Measurements from ENCODE around the gene INCA1.

The INCA1 gene

GRCh38 chr17:5027916-5028315 is 30.6 kb upstream of the INCA1 start:
- Mint-ChIP-seq H3K4me1 (ENCODE audit: low read depth in 2 of 2) (peaks cover 14 to 18% of the 10 kb centered on the region in 2 donors), H3K9me3 (no peaks in the 10 kb centered on the region), H3K27me3 (no peaks in the 10 kb centered on the region)

GRCh38 chr17:5027299-5027698 is 30.0 kb upstream of the INCA1 start:
- H3K9me3 Mint-ChIP-seq: no peaks in the 10 kb centered on the region
- H3K4me1 Mint-ChIP-seq (ENCODE audit: low read depth in 2 of 2): peaks cover 14 to 18% of the 10 kb centered on the region in 2 donors
- H3K36me3 Mint-ChIP-seq (ENCODE audit: insufficient read depth): peaks cover 2% of the 10 kb centered on the region
- DNase-seq (no peak), ATAC-seq (replicated peaks) (no peak)
- H3K27me3 Mint-ChIP-seq: no peaks in the 10 kb centered on the region
- no peak overlapping the region for H3K27ac Mint-ChIP-seq
- H3K4me3 Mint-ChIP-seq: no peak overlapping the region

More at GRCh38 chr17:5027916-5028315, 30.6 kb upstream of the INCA1 start:
- ATAC-seq (replicated peaks) (no peak), DNase-seq (no peak)
- Mint-ChIP-seq H3K36me3 (ENCODE audit: insufficient read depth) (peaks cover 2% of the 10 kb centered on the region), H3K4me3 (no peak overlapping the region), H3K27ac (no peak overlapping the region)

- Mint-ChIP-seq H3K4me1 (ENCODE audit: low read depth in 2 of 2) (no peaks in the 10 kb centered on the region), H3K36me3 (ENCODE audit: insufficient read depth) (peaks cover 15% of the 10 kb centered on the region), H3K4me3 (no peak overlapping the region), H3K27me3 (no peaks in the 10 kb centered on the region), H3K27ac (peak overlapping the region; percentile 11 to 83), H3K9me3 (no peaks in the 10 kb centered on the region)
- DNase-seq (no peak), ATAC-seq (replicated peaks) (no peak)
These were observed 27.3 kb upstream of the INCA1 start for GRCh38 chr17:5024604-5025003.

GRCh38 chr17:5023588-5024147 is 26.3 kb upstream of the INCA1 start:
- no peak overlapping the region for H3K27ac Mint-ChIP-seq
- ATAC-seq (replicated peaks) (no peak), DNase-seq (no peak)
- no peaks in the 10 kb centered on the region for H3K9me3 Mint-ChIP-seq
- peaks cover 6% of the 10 kb centered on the region in 2 donors for H3K4me1 Mint-ChIP-seq (ENCODE audit: low read depth in 2 of 2)
- no peak overlapping the region for H3K4me3 Mint-ChIP-seq
- H3K36me3 Mint-ChIP-seq (ENCODE audit: insufficient read depth): peaks cover 15% of the 10 kb centered on the region
- no peaks in the 10 kb centered on the region for H3K27me3 Mint-ChIP-seq

- no peaks in the 10 kb centered on the region for H3K9me3 Mint-ChIP-seq
- H3K27me3 Mint-ChIP-seq: no peaks in the 10 kb centered on the region
- no peak overlapping the region for H3K27ac Mint-ChIP-seq
- peaks cover 15% of the 10 kb centered on the region for H3K36me3 Mint-ChIP-seq (ENCODE audit: insufficient read depth)
- peaks cover 6% of the 10 kb centered on the region in 2 donors for H3K4me1 Mint-ChIP-seq (ENCODE audit: low read depth in 2 of 2)
- H3K4me3 Mint-ChIP-seq: no peak overlapping the region
- no peak for DNase-seq
- no peak for ATAC-seq (replicated peaks)
These were observed 24.9 kb upstream of the INCA1 start for GRCh38 chr17:5022171-5022711.

- Mint-ChIP-seq H3K4me3 (no peak overlapping the region), H3K4me1 (ENCODE audit: low read depth in 2 of 2) (peaks cover 6% of the 10 kb centered on the region in 2 donors), H3K27ac (peak overlapping the region in 1 of 2 donors; percentile 60), H3K27me3 (no peaks in the 10 kb centered on the region), H3K9me3 (no peaks in the 10 kb centered on the region), H3K36me3 (ENCODE audit: insufficient read depth) (peaks cover 25% of the 10 kb centered on the region)
- ATAC-seq (replicated peaks): no peak
- no peak for DNase-seq
These were observed 23.2 kb upstream of the INCA1 start for GRCh38 chr17:5020502-5021023.

GRCh38 chr17:5019475-5019956 is 22.2 kb upstream of the INCA1 start:
- ATAC-seq (replicated peaks) (peak; percentile 63), DNase-seq (no peak)
- Mint-ChIP-seq H3K27me3 (no peaks in the 10 kb centered on the region), H3K4me1 (ENCODE audit: low read depth in 2 of 2) (peaks cover 6% of the 10 kb centered on the region in 2 donors), H3K36me3 (ENCODE audit: insufficient read depth) (peaks cover 31% of the 10 kb centered on the region), H3K9me3 (no peaks in the 10 kb centered on the region), H3K4me3 (no peak overlapping the region), H3K27ac (peak overlapping the region; percentile 5 to 76)

GRCh38 chr17:5014357-5014756 is 17.0 kb upstream of the INCA1 start:
- Mint-ChIP-seq H3K4me3 (no peak overlapping the region), H3K9me3 (no peaks in the 10 kb centered on the region), H3K36me3 (ENCODE audit: insufficient read depth) (peaks cover 24% of the 10 kb centered on the region), H3K27me3 (no peaks in the 10 kb centered on the region), H3K27ac (no peak overlapping the region), H3K4me1 (ENCODE audit: low read depth in 2 of 2) (peaks cover 8 to 13% of the 10 kb centered on the region in 2 donors)
- no peak for DNase-seq
- no peak for ATAC-seq (replicated peaks)

GRCh38 chr17:5011928-5012327 is 14.6 kb upstream of the INCA1 start:
- Mint-ChIP-seq H3K27me3 (no peaks in the 10 kb centered on the region), H3K9me3 (no peaks in the 10 kb centered on the region), H3K4me3 (no peak overlapping the region), H3K4me1 (ENCODE audit: low read depth in 2 of 2) (peaks cover 5 to 9% of the 10 kb centered on the region in 2 donors), H3K27ac (peak overlapping the region; percentile 79 to 82), H3K36me3 (ENCODE audit: insufficient read depth) (peaks cover 28% of the 10 kb centered on the region)
- DNase-seq: no peak
- ATAC-seq (replicated peaks): no peak

- H3K27ac Mint-ChIP-seq: no peak overlapping the region
- peaks cover 26% of the 10 kb centered on the region for H3K36me3 Mint-ChIP-seq (ENCODE audit: insufficient read depth)
- H3K4me3 Mint-ChIP-seq: no peak overlapping the region
- DNase-seq: no peak
- peaks cover 19 to 28% of the 10 kb centered on the region in 2 donors for H3K4me1 Mint-ChIP-seq (ENCODE audit: low read depth in 2 of 2)
- H3K9me3 Mint-ChIP-seq: no peaks in the 10 kb centered on the region
- no peak for ATAC-seq (replicated peaks)
- H3K27me3 Mint-ChIP-seq: no peaks in the 10 kb centered on the region
These were observed 6.0 kb upstream of the INCA1 start for GRCh38 chr17:5003214-5003867.

GRCh38 chr17:5002121-5002788 is 4.9 kb upstream of the INCA1 start:
- Mint-ChIP-seq H3K27me3 (no peaks in the 10 kb centered on the region), H3K4me3 (no peak overlapping the region), H3K9me3 (no peaks in the 10 kb centered on the region), H3K27ac (peak overlapping the region in 1 of 2 donors; percentile 44), H3K4me1 (ENCODE audit: low read depth in 2 of 2) (peaks cover 20 to 29% of the 10 kb centered on the region in 2 donors), H3K36me3 (ENCODE audit: insufficient read depth) (peaks cover 22% of the 10 kb centered on the region)
- no peak for DNase-seq
- no peak for ATAC-seq (replicated peaks)

- no peak overlapping the region for H3K27ac Mint-ChIP-seq
- ATAC-seq (replicated peaks) (no peak), DNase-seq (no peak)
- H3K9me3 Mint-ChIP-seq: no peaks in the 10 kb centered on the region
- peaks cover 19% of the 10 kb centered on the region for H3K36me3 Mint-ChIP-seq (ENCODE audit: insufficient read depth)
- no peak overlapping the region for H3K4me3 Mint-ChIP-seq
- no peaks in the 10 kb centered on the region for H3K27me3 Mint-ChIP-seq
- peaks cover 25 to 32% of the 10 kb centered on the region in 2 donors for H3K4me1 Mint-ChIP-seq (ENCODE audit: low read depth in 2 of 2)
These were observed 2.9 kb upstream of the INCA1 start for GRCh38 chr17:5000237-5000639.

GRCh38 chr17:4999430-5000093 is 2.2 kb upstream of the INCA1 start:
- Mint-ChIP-seq H3K36me3 (ENCODE audit: insufficient read depth) (peaks cover 14% of the 10 kb centered on the region), H3K27ac (peak overlapping the region in 1 of 2 donors; percentile 7), H3K4me3 (peak overlapping the region; percentile 86 to 88), H3K27me3 (no peaks in the 10 kb centered on the region), H3K9me3 (no peaks in the 10 kb centered on the region), H3K4me1 (ENCODE audit: low read depth in 2 of 2) (peaks cover 25 to 32% of the 10 kb centered on the region in 2 donors)
- DNase-seq (no peak), ATAC-seq (replicated peaks) (no peak)
